ENCODE results near the gene EVA1C. TPM values are rescaled to one million over a fixed set of nuclear protein-coding genes. Genes with fewer than 3 reads are reported as not detected.

The EVA1C gene
- total RNA-seq, 1 experiment from 2014 or later = 0.98 TPM

DNA sequence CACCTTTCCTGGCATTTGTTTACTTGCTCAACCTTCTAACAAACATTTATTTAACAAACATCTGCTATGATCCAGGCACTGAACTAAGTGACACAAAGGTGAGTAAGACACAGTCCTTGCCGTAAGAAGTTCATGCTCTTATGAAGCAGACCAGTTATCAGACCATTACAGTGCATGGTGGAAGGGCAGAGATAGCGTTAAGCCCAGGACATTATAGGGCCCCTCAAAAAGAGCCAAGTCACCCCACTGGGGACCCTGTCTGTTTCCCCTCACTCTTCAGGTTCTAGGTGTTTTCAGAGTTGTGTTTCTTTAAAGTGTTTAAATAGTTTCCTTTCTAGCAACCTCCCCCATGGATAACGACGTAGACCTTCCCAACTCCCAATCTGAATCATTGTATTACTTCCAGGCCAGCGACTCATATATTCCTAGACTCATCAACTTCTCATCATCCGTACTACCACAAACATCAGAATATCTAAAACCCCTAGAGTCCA, 133.5 kb downstream of the EVA1C start:
- Mint-ChIP-seq H3K4me1 (peaks cover 2 to 3% of the 10 kb centered on the region in 2 experiments; a peak in 3 of 4 replicates), H3K36me3 (ENCODE audit: insufficient read depth in 1 of 3, low read depth in 3 of 3) (no peaks in the 10 kb centered on the region), H3K4me3 (no peak overlapping the region), H3K9me3 (no peaks in the 10 kb centered on the region), H3K27me3 (ENCODE audit: low read depth) (no peaks in the 10 kb centered on the region), H3K27ac (no peak overlapping the region)
- Histone ChIP-seq H3K27me3 (ENCODE audit: insufficient read depth, low read length) (no peaks in the 10 kb centered on the region), H3K79me1 (ENCODE audit: insufficient read depth, low read depth, low read length, poor library complexity, severe bottlenecking) (no peaks in the 10 kb centered on the region), H2BK120ac (ENCODE audit: low read depth, low read length, poor library complexity, severe bottlenecking) (no peak overlapping the region), H2BK15ac (ENCODE audit: low read depth, low read length) (no peak overlapping the region), H2AFZ (ENCODE audit: low read length) (no peak overlapping the region), H3K23ac (ENCODE audit: insufficient read length, low read depth, low read length) (no peak overlapping the region), H4K20me1 (ENCODE audit: control insufficient read depth, insufficient read depth, insufficient read length) (no peaks in the 10 kb centered on the region), H3T11ph (ENCODE audit: low read length) (no peak overlapping the region), H3K56ac (ENCODE audit: insufficient read length, low read depth, low read length) (no peak overlapping the region), H3K79me2 (ENCODE audit: insufficient read depth, low read length) (no peaks in the 10 kb centered on the region), H2BK5ac (ENCODE audit: insufficient read length, low read length) (no peak overlapping the region), H3K4me1 (ENCODE audit: insufficient read depth, low read length) (no peaks in the 10 kb centered on the region), H3K4me2 (ENCODE audit: insufficient read depth, insufficient read length, low read length) (no peak overlapping the region), H3K18ac (ENCODE audit: insufficient read length, low read depth, low read length) (no peak overlapping the region), H3K9me3 (ENCODE audit: control insufficient read depth, low read depth, low read length) (no peaks in the 10 kb centered on the region), H3K14ac (ENCODE audit: insufficient read depth, low read length) (no peak overlapping the region), H3K23me2 (ENCODE audit: insufficient read length, low read depth, low read length, poor library complexity, severe bottlenecking) (no peaks in the 10 kb centered on the region), H2BK20ac (ENCODE audit: low read depth, low read length, poor library complexity, severe bottlenecking) (no peak overlapping the region), H3K9ac (ENCODE audit: extremely low read depth, insufficient read length, low read length) (no peak overlapping the region), H4K5ac (ENCODE audit: insufficient read length, low read depth, low read length) (no peak overlapping the region), H4K91ac (ENCODE audit: insufficient read length, low read depth, low read length) (no peak overlapping the region), H2BK12ac (ENCODE audit: insufficient read length, low read depth, low read length) (no peak overlapping the region), H3K27ac (ENCODE audit: insufficient read length, low read depth, low read length) (no peak overlapping the region), H3K4ac (ENCODE audit: low read depth, low read length) (no peak overlapping the region), H4K8ac (replicated peaks; ENCODE audit: insufficient read length, low read depth, low read length) (no peak overlapping the region), H2AK5ac (ENCODE audit: insufficient read length, low read length) (no peak overlapping the region)
- no peak for TF ChIP-seq CTCF (conservative IDR thresholded peaks at IDR 0.05)
- WGBS (ENCODE audit: extremely low coverage, insufficient read length, low lambda C conversion rate) = no CpG with 5 or more reads among the region's 6 CpGs
- no peak for DNase-seq
